Measurements from ENCODE around the gene WDR41.

Gene WDR41

DNA sequence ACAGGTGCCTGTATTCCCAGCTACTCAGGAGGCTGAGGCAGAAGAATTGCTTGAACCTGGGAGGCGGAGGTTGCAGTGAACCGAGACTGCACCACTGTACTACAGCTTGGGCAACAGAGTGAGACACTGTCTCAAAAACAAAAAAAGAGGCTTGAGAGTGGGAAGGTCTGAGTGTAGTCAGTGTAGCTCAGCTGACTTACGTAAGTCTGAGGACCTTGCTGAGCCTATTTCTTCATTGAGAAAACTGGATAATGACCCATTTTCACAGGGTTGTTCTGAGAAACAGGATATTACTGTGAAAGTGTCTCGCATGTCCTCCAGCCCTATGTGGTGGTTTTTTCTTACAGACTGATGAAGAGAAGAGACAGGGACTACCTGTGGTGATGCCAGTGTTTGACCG, 66.7 kb downstream of the WDR41 start:
- Histone ChIP-seq H3K9me3 (ENCODE audit: insufficient read depth, low read length) (no peaks in the 10 kb centered on the region), H3K4me3 (ENCODE audit: low read length) (no peak overlapping the region), H3K4me1 (ENCODE audit: low read length) (no peaks in the 10 kb centered on the region), H3K27me3 (ENCODE audit: low read depth, low read length) (no peaks in the 10 kb centered on the region), H2AFZ (ENCODE audit: low read depth, low read length) (no peak overlapping the region), H3K79me2 (ENCODE audit: low read length) (no peaks in the 10 kb centered on the region), H3K9ac (ENCODE audit: low read length) (no peak overlapping the region), H3K4me2 (ENCODE audit: low read length) (no peak overlapping the region), H4K20me1 (ENCODE audit: insufficient read depth, low read length) (no peaks in the 10 kb centered on the region), H3K27ac (ENCODE audit: low read length) (no peak overlapping the region), H3K36me3 (replicated peaks; ENCODE audit: low read depth, low read length) (peaks cover 14% of the 10 kb centered on the region)
- TF ChIP-seq, protein P1, sequence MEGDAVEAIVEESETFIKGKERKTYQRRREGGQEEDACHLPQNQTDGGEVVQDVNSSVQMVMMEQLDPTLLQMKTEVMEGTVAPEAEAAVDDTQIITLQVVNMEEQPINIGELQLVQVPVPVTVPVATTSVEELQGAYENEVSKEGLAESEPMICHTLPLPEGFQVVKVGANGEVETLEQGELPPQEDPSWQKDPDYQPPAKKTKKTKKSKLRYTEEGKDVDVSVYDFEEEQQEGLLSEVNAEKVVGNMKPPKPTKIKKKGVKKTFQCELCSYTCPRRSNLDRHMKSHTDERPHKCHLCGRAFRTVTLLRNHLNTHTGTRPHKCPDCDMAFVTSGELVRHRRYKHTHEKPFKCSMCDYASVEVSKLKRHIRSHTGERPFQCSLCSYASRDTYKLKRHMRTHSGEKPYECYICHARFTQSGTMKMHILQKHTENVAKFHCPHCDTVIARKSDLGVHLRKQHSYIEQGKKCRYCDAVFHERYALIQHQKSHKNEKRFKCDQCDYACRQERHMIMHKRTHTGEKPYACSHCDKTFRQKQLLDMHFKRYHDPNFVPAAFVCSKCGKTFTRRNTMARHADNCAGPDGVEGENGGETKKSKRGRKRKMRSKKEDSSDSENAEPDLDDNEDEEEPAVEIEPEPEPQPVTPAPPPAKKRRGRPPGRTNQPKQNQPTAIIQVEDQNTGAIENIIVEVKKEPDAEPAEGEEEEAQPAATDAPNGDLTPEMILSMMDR (IDR thresholded peaks at IDR 0.05; ENCODE audit: low read depth, low read length), result no peak
- TF ChIP-seq EZH2phosphoT487 (IDR thresholded peaks at IDR 0.05; ENCODE audit: low read depth), result no peak

DNA sequence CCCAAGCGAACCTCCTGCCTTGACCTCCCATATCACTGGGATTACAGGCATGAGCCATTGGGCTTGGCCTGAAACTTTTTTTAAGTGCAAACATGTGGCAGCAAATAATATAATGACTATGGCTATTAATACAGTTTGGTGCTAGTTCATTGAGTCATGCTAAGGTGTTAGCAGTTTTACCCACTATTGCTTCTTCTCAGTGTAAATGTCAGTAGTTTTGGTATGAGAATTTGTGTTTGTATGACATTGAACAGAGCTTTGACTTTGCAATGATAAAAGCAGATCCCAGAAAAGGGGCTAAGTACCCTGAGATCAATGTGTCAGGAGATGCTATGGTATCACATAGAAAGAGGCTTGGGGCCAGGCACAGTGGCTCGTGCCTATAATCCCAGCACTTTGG, 67.2 kb downstream of the WDR41 start:
- TF ChIP-seq EZH2phosphoT487 (IDR thresholded peaks at IDR 0.05; ENCODE audit: low read depth), result no peak
- TF ChIP-seq, protein P1 (IDR thresholded peaks at IDR 0.05; ENCODE audit: low read depth, low read length), result no peak
- H4K20me1 ChIP-seq (ENCODE audit: insufficient read depth, low read length), result no peaks in the 10 kb centered on the region
- H3K9me3 ChIP-seq (ENCODE audit: insufficient read depth, low read length), result no peaks in the 10 kb centered on the region
- H3K79me2 ChIP-seq (ENCODE audit: low read length), result no peaks in the 10 kb centered on the region
- no peak overlapping the region for H3K9ac ChIP-seq (ENCODE audit: low read length)
- H3K4me1 ChIP-seq (ENCODE audit: low read length), result no peaks in the 10 kb centered on the region
- no peaks in the 10 kb centered on the region for H3K27me3 ChIP-seq (ENCODE audit: low read depth, low read length)
- no peak overlapping the region for H3K27ac ChIP-seq (ENCODE audit: low read length)
- H2AFZ ChIP-seq (ENCODE audit: low read depth, low read length), result no peak overlapping the region
- H3K4me3 ChIP-seq (ENCODE audit: low read length), result no peak overlapping the region
- no peak overlapping the region for H3K4me2 ChIP-seq (ENCODE audit: low read length)
- peaks cover 12% of the 10 kb centered on the region for H3K36me3 ChIP-seq (replicated peaks; ENCODE audit: low read depth, low read length)

DNA sequence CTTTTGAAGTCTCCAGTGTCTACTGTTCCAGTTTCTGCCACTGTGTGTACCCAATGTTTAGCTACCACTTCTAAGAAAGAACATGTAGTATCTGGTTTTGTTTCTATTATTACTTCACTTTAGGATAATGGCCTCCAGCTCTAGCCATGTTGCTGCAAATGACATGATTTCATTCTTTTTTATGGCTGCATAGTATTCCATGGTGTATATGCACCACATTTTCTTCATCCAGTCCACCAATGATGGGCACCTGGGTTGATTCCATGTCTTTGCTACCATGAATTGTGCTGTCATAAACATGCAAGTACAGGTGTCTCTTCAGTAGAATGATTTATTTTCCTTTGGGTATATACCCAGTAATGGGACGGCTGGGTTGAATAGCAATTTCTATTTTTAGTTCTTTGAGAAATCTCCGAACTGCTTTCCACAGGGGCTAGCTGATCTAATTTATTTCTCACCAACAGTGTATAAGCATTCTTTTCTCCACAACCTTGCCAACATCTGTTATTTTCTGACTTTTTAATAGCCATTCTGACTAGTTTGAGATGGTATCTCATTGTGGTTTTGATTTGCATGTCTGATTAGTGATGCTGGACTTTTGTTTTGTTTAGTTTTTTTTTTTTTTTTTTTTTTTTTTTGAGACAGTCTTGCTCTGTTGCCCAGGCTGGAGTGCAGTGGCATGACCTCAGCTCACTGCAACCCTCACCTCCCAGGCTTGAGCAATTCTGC, 68.9 kb downstream of the WDR41 start:
- Histone ChIP-seq H3K4me3 (ENCODE audit: low read length) (no peak overlapping the region), H3K27ac (ENCODE audit: low read length) (no peak overlapping the region)
- no peak for TF ChIP-seq EZH2phosphoT487 (IDR thresholded peaks at IDR 0.05; ENCODE audit: low read depth)
- TF ChIP-seq, protein P1 (IDR thresholded peaks at IDR 0.05; ENCODE audit: low read depth, low read length), result no peak

DNA sequence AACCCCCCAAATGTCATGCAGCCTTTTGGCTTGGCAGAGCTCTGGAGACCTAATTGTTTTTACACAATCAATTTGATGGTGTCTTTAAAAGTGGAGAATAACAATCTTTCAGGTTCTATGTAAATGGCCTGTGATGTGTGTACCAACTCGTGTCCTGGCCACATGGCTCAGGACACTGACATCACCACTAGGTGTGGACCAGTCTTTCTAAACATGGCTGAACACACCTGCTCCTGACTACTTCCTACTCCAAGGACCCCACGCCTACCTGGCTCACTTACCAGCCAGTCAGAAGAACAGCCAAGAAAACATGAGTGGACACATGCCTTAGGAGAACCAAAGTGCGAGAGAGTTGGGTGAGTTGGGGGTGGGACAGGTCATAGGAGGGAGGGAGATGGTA, 71.2 kb downstream of the WDR41 start:
- peaks cover 5% of the 10 kb centered on the region for H3K36me3 ChIP-seq (replicated peaks; ENCODE audit: low read depth, low read length)
- H3K27me3 ChIP-seq (ENCODE audit: low read depth, low read length), result no peaks in the 10 kb centered on the region
- no peaks in the 10 kb centered on the region for H3K79me2 ChIP-seq (ENCODE audit: low read length)
- H3K27ac ChIP-seq (ENCODE audit: low read length), result no peak overlapping the region
- H3K4me1 ChIP-seq (ENCODE audit: low read length), result peaks cover 14% of the 10 kb centered on the region
- H3K9me3 ChIP-seq (ENCODE audit: insufficient read depth, low read length), result no peaks in the 10 kb centered on the region
- no peak overlapping the region for H3K4me2 ChIP-seq (ENCODE audit: low read length)
- no peak overlapping the region for H2AFZ ChIP-seq (ENCODE audit: low read depth, low read length)
- H4K20me1 ChIP-seq (ENCODE audit: insufficient read depth, low read length), result no peaks in the 10 kb centered on the region
- no peak overlapping the region for H3K4me3 ChIP-seq (ENCODE audit: low read length)
- H3K9ac ChIP-seq (ENCODE audit: low read length), result no peak overlapping the region
- no peak for TF ChIP-seq EZH2phosphoT487 (IDR thresholded peaks at IDR 0.05; ENCODE audit: low read depth)
- TF ChIP-seq, protein P1 (IDR thresholded peaks at IDR 0.05; ENCODE audit: low read depth, low read length), result no peak

More for the DNA sequence above, 68.9 kb downstream of the WDR41 start:
- Histone ChIP-seq H2AFZ (ENCODE audit: low read depth, low read length) (no peak overlapping the region), H3K27me3 (ENCODE audit: low read depth, low read length) (no peaks in the 10 kb centered on the region), H3K4me1 (ENCODE audit: low read length) (peaks cover 14% of the 10 kb centered on the region), H4K20me1 (ENCODE audit: insufficient read depth, low read length) (no peaks in the 10 kb centered on the region), H3K79me2 (ENCODE audit: low read length) (no peaks in the 10 kb centered on the region), H3K36me3 (replicated peaks; ENCODE audit: low read depth, low read length) (peaks cover 9% of the 10 kb centered on the region), H3K9me3 (ENCODE audit: insufficient read depth, low read length) (no peaks in the 10 kb centered on the region), H3K9ac (ENCODE audit: low read length) (no peak overlapping the region), H3K4me2 (ENCODE audit: low read length) (no peak overlapping the region)

All from OCI-LY3 (cell line).